Loucy (cell line): ENCODE data around the gene COL20A1.

Source experiments
- H2AFZ ChIP-seq: fragments of 200-600 bp; sonication (generic); 2 replicates; pipeline ENCODE4 v1.6.0; 2016; ENCODE audit warnings: antibody characterized with exemption, mild to moderate bottlenecking, low read length, moderate library complexity
- H3F3A ChIP-seq: fragments of 200-600 bp; 2 replicates; pipeline ENCODE4 v1.6.0; 2016; ENCODE audit warnings: antibody characterized with exemption, low read depth, mild to moderate bottlenecking
- H3K27me3 ChIP-seq: fragments of 200-600 bp; sonication (generic); 2 replicates; pipeline ENCODE4 v1.6.1; 2014; ENCODE audit warnings: low read length, mild to moderate bottlenecking; ENCODE audit not compliant: insufficient read depth, poor library complexity, severe bottlenecking
- H3K36me3 ChIP-seq: fragments of 200-600 bp; sonication (generic); 2 replicates; pipeline ENCODE4 v1.6.1; 2016; ENCODE audit warnings: low read length; ENCODE audit not compliant: insufficient read depth
- H3K4me1 ChIP-seq: fragments of 200-600 bp; sonication (generic); 2 replicates; pipeline ENCODE4 v1.5.1; 2014; ENCODE audit warnings: low read length, mild to moderate bottlenecking; ENCODE audit not compliant: insufficient read depth, poor library complexity, severe bottlenecking
- H3K4me2 ChIP-seq: fragments of 200-600 bp; sonication (generic); 2 replicates; pipeline ENCODE4 v1.6.0; 2014; ENCODE audit warnings: antibody characterized with exemption, low read length, low read depth, mild to moderate bottlenecking; ENCODE audit not compliant: poor library complexity, severe bottlenecking
- H3K4me3 ChIP-seq: fragments of 200-600 bp; sonication (generic); 2 replicates; pipeline ENCODE4 v1.5.1; 2014; ENCODE audit warnings: low read length, mild to moderate bottlenecking, mixed read lengths; ENCODE audit not compliant: poor library complexity, severe bottlenecking
- H3K79me2 ChIP-seq: fragments of 200-600 bp; sonication (generic); 2 replicates; pipeline ENCODE4 v1.6.1; 2014; ENCODE audit warnings: low read length; ENCODE audit not compliant: insufficient read depth
- H3K9ac ChIP-seq: fragments of 200-600 bp; sonication (generic); 2 replicates; pipeline ENCODE4 v1.6.0; 2014; ENCODE audit warnings: mild to moderate bottlenecking, low read depth, low read length, moderate library complexity; ENCODE audit not compliant: poor library complexity, severe bottlenecking
- H3K9me2 ChIP-seq: fragments of 200-600 bp; sonication (generic); replicated peaks from 2 replicates; pipeline ENCODE4 v1.6.1; 2016; ENCODE audit warnings: low read depth, low read length, mixed read lengths
- H3K9me3 ChIP-seq: fragments of 200-600 bp; sonication (generic); 2 replicates; pipeline ENCODE4 v1.6.1; 2014; ENCODE audit warnings: mild to moderate bottlenecking, antibody characterized with exemption, low read length, low read depth; ENCODE audit not compliant: insufficient read depth
- H4K20me1 ChIP-seq: fragments of 200-600 bp; sonication (generic); 2 replicates; pipeline ENCODE4 v1.6.0; 2014; ENCODE audit warnings: antibody characterized with exemption, low read length, mild to moderate bottlenecking; ENCODE audit not compliant: insufficient read depth, poor library complexity, severe bottlenecking
- CTCF ChIP-seq: fragments of 200-600 bp; sonication (generic); conservative IDR thresholded peaks from 2 replicates; pipeline ENCODE4 v1.5.1; 2014; ENCODE audit warnings: mild to moderate bottlenecking, antibody characterized with exemption, low read length
- EZH2phosphoT487 ChIP-seq: fragments of 200-600 bp; IDR thresholded peaks from 2 replicates; pipeline ENCODE4 v1.6.1; 2018; ENCODE audit warnings: antibody characterized with exemption, mild to moderate bottlenecking, moderate library complexity, borderline replicate concordance

The COL20A1 gene

GRCh38 chr20:63267691-63268090 lies 25.3 kb upstream of the COL20A1 start:
- H3K9me3 ChIP-seq, result no peaks in the 10 kb centered on the region
- H3K9ac ChIP-seq, result no peak overlapping the region
- no peak overlapping the region for H2AFZ ChIP-seq
- peaks cover under 1% of the 10 kb centered on the region; the same call in 1 of the 2 replicates for H3K79me2 ChIP-seq
- H4K20me1 ChIP-seq, result no peaks in the 10 kb centered on the region
- no peak overlapping the region for H3K4me2 ChIP-seq
- H3F3A ChIP-seq, result no peaks in the 10 kb centered on the region
- no peak for TF ChIP-seq EZH2phosphoT487
- no peak for TF ChIP-seq CTCF
- H3K4me1 ChIP-seq, result no peaks in the 10 kb centered on the region
- no peaks in the 10 kb centered on the region for H3K9me2 ChIP-seq
- H3K4me3 ChIP-seq, result no peak overlapping the region
- H3K27me3 ChIP-seq, result no peaks in the 10 kb centered on the region
- H3K36me3 ChIP-seq, result no peaks in the 10 kb centered on the region

DNA sequence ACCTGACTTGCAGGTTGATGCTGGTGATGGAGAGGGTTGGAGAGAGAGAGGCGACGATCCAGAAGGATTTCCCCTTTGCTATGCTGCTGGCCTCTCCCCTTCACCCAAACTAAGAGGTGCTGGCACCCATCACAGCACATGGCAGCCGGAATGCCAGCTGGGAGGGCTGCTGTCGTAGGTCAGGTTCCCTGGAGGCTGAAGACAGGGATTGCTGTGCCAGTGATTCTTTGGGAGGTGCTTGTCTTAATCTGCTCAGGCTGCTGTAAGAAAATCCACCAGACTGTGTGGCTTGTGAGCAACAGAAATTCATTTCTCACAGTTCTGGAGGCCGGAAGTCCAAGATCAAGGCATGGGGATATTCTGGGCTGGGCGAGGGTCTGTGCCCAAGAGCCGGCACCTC lies 24.7 kb upstream of the COL20A1 start:
- H3K9me2 ChIP-seq, result no peaks in the 10 kb centered on the region
- no peaks in the 10 kb centered on the region for H3K4me1 ChIP-seq
- H3K4me2 ChIP-seq, result no peak overlapping the region
- H3K9me3 ChIP-seq, result no peaks in the 10 kb centered on the region
- H2AFZ ChIP-seq, result no peak overlapping the region
- no peaks in the 10 kb centered on the region for H3K36me3 ChIP-seq
- no peak overlapping the region for H3K9ac ChIP-seq
- no peaks in the 10 kb centered on the region for H3F3A ChIP-seq
- H3K79me2 ChIP-seq, result peaks cover 6% of the 10 kb centered on the region
- H4K20me1 ChIP-seq, result peaks cover 3% of the 10 kb centered on the region
- no peak for TF ChIP-seq EZH2phosphoT487
- TF ChIP-seq CTCF, result no peak
- H3K4me3 ChIP-seq, result no peak overlapping the region
- no peaks in the 10 kb centered on the region for H3K27me3 ChIP-seq

GRCh38 chr20:63268671-63269439 lies 24.1 kb upstream of the COL20A1 start:
- TF ChIP-seq CTCF, result no peak
- no peak for TF ChIP-seq EZH2phosphoT487
- Histone ChIP-seq H3K9ac (no peak overlapping the region), H3K4me3 (no peak overlapping the region)

More at GRCh38 chr20:63268671-63269439, 24.1 kb upstream of the COL20A1 start:
- no peaks in the 10 kb centered on the region for H3K4me1 ChIP-seq
- H2AFZ ChIP-seq, result no peak overlapping the region
- H3K4me2 ChIP-seq, result no peak overlapping the region
- no peaks in the 10 kb centered on the region for H3K9me3 ChIP-seq
- H3K79me2 ChIP-seq, result peaks cover 12% of the 10 kb centered on the region
- no peaks in the 10 kb centered on the region for H3K9me2 ChIP-seq
- H4K20me1 ChIP-seq, result peaks cover 9% of the 10 kb centered on the region
- H3F3A ChIP-seq, result no peaks in the 10 kb centered on the region
- H3K27me3 ChIP-seq, result no peaks in the 10 kb centered on the region
- H3K36me3 ChIP-seq, result no peaks in the 10 kb centered on the region
